KMS-11 (cell line): ENCODE measurements around the gene FBLN7.

Source experiments
- H2AFZ ChIP-seq: fragments of 200-600 bp; sonication (generic); 2 replicates; pipeline ENCODE4 v1.6.1; 2016; ENCODE audit warnings: antibody characterized with exemption, mixed run types, low read depth
- H3K27ac ChIP-seq: fragments of 200-600 bp; sonication (generic); 2 replicates; pipeline ENCODE4 v1.6.1; 2016; ENCODE audit warnings: mild to moderate bottlenecking, mixed run types
- H3K27me3 ChIP-seq: fragments of 200-600 bp; sonication (generic); 2 replicates; pipeline ENCODE4 v1.6.1; 2017; ENCODE audit warnings: mild to moderate bottlenecking, low read depth, mixed run types, moderate library complexity; ENCODE audit not compliant: insufficient read depth
- H3K36me3 ChIP-seq: fragments of 200-600 bp; sonication (generic); 2 replicates; pipeline ENCODE4 v1.6.1; 2017; ENCODE audit warnings: mild to moderate bottlenecking, mixed run types; ENCODE audit not compliant: insufficient read depth
- H3K4me1 ChIP-seq: fragments of 200-600 bp; sonication (generic); 2 replicates; pipeline ENCODE4 v1.6.1; 2016; ENCODE audit warnings: mild to moderate bottlenecking, low read depth, mixed run types; ENCODE audit not compliant: poor library complexity, severe bottlenecking
- H3K4me2 ChIP-seq: fragments of 200-600 bp; sonication (generic); 2 replicates; pipeline ENCODE4 v1.7.0; 2016; ENCODE audit warnings: mild to moderate bottlenecking, mixed run types
- H3K4me3 ChIP-seq: fragments of 200-600 bp; sonication (generic); IDR thresholded peaks from 2 replicates; pipeline ENCODE4 v1.6.1; 2017; ENCODE audit warnings: low read depth, low read length, mixed read lengths; ENCODE audit not compliant: insufficient read depth
- H3K79me2 ChIP-seq: fragments of 200-600 bp; sonication (generic); 2 replicates; pipeline ENCODE4 v1.6.1; 2016; ENCODE audit warnings: low read depth, mixed run types; ENCODE audit not compliant: insufficient read depth
- H3K9ac ChIP-seq: fragments of 200-600 bp; sonication (generic); 2 replicates; pipeline ENCODE4 v1.6.1; 2016; ENCODE audit warnings: mild to moderate bottlenecking, mixed run types
- H4K20me1 ChIP-seq: fragments of 200-600 bp; sonication (generic); 2 replicates; pipeline ENCODE4 v1.6.1; 2016; ENCODE audit warnings: mild to moderate bottlenecking, mixed run types; ENCODE audit not compliant: insufficient read depth
- CTCF ChIP-seq: fragments of 200-600 bp; sonication (generic); conservative IDR thresholded peaks from 2 replicates; pipeline ENCODE4 v1.6.1; 2017; ENCODE audit warnings: low read depth, mild to moderate bottlenecking, antibody characterized with exemption, low read length, moderate library complexity, mixed read lengths

Gene FBLN7

GRCh38 chr2:112140205-112140802, 2.1 kb downstream of the FBLN7 start:
- H3K4me1 ChIP-seq = no peaks in the 10 kb centered on the region
- no peaks in the 10 kb centered on the region for H3K27me3 ChIP-seq
- no peaks in the 10 kb centered on the region for H3K79me2 ChIP-seq
- no peak overlapping the region for H3K4me3 ChIP-seq
- no peak overlapping the region for H3K9ac ChIP-seq
- H3K36me3 ChIP-seq = no peaks in the 10 kb centered on the region
- H4K20me1 ChIP-seq = no peaks in the 10 kb centered on the region
- H2AFZ ChIP-seq = no peak overlapping the region
- no peak overlapping the region for H3K27ac ChIP-seq
- H3K4me2 ChIP-seq = no peak overlapping the region
- TF ChIP-seq CTCF = no peak

- no peaks in the 10 kb centered on the region for H3K27me3 ChIP-seq
- H3K4me2 ChIP-seq = no peak overlapping the region
- no peak overlapping the region for H3K27ac ChIP-seq
- no peaks in the 10 kb centered on the region for H3K36me3 ChIP-seq
- no peak for TF ChIP-seq CTCF
- no peak overlapping the region for H3K4me3 ChIP-seq
- no peak overlapping the region for H3K9ac ChIP-seq
- no peaks in the 10 kb centered on the region for H3K4me1 ChIP-seq
- H3K79me2 ChIP-seq = no peaks in the 10 kb centered on the region
- no peak overlapping the region for H2AFZ ChIP-seq
- H4K20me1 ChIP-seq = no peaks in the 10 kb centered on the region
Measured at GRCh38 chr2:112140899-112141625, 2.9 kb downstream of the FBLN7 start.

GRCh38 chr2:112141626-112142007, 3.4 kb downstream of the FBLN7 start:
- no peaks in the 10 kb centered on the region for H3K4me1 ChIP-seq
- H3K27me3 ChIP-seq = no peaks in the 10 kb centered on the region
- H3K36me3 ChIP-seq = no peaks in the 10 kb centered on the region
- H4K20me1 ChIP-seq = no peaks in the 10 kb centered on the region
- no peak overlapping the region for H3K4me3 ChIP-seq
- TF ChIP-seq CTCF = no peak
- no peak overlapping the region for H3K9ac ChIP-seq
- H3K27ac ChIP-seq = no peak overlapping the region
- H2AFZ ChIP-seq = no peak overlapping the region
- no peak overlapping the region for H3K4me2 ChIP-seq
- no peaks in the 10 kb centered on the region for H3K79me2 ChIP-seq

GRCh38 chr2:112142525-112143078, 4.4 kb downstream of the FBLN7 start:
- no peak overlapping the region for H3K9ac ChIP-seq

More at GRCh38 chr2:112142525-112143078, 4.4 kb downstream of the FBLN7 start:
- H2AFZ ChIP-seq = no peak overlapping the region
- no peak overlapping the region for H3K4me3 ChIP-seq
- H3K27me3 ChIP-seq = no peaks in the 10 kb centered on the region
- no peak for TF ChIP-seq CTCF
- no peak overlapping the region for H3K4me2 ChIP-seq
- H4K20me1 ChIP-seq = no peaks in the 10 kb centered on the region
- no peaks in the 10 kb centered on the region for H3K79me2 ChIP-seq
- H3K36me3 ChIP-seq = no peaks in the 10 kb centered on the region
- no peaks in the 10 kb centered on the region for H3K4me1 ChIP-seq
- H3K27ac ChIP-seq = no peak overlapping the region
